MM.1S (cell line): Measurements from ENCODE around the gene SCAPER.

Experiments
- EZH2 ChIP-seq: fragments of 300-600 bp; sonication (generic); optimal IDR thresholded peaks from 2 replicates; pipeline ENCODE3; 2017; ENCODE audit warnings: low read depth, mild to moderate bottlenecking, antibody characterized with exemption, low read length, mixed read lengths
- TF ChIP-seq, protein P1 (sequence below): fragments of 300-600 bp; sonication (generic); IDR thresholded peaks from 2 replicates; pipeline ENCODE4 v1.5.1; 2016; ENCODE audit warnings: antibody characterized with exemption, low read length, mixed read lengths

DNA sequence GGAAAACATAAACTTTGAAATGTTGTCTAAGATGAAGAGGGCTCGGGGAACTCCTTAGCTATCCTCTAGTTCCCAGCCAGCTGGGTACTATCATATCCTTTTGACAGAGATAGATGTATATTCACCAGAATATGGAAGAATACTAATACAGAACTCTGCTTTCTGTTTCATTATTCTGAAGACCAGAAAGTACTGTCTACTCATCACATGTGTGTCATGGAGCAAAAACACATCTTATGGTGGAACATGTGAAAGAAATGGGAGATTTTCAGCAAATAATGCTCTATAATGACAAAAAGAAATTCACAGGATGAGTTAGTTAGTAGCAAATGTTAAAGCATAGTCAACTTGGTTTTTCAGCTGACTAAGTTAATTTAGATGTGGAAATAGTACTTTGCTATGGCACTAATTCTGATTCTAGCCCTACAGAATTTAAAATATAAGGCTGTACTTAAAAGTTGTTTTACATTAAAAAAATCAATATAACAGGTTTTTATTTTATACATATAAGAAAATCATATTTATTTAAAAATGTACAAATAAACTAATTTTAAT is 552.0 kb downstream of the SCAPER start:
- TF ChIP-seq, protein P1, sequence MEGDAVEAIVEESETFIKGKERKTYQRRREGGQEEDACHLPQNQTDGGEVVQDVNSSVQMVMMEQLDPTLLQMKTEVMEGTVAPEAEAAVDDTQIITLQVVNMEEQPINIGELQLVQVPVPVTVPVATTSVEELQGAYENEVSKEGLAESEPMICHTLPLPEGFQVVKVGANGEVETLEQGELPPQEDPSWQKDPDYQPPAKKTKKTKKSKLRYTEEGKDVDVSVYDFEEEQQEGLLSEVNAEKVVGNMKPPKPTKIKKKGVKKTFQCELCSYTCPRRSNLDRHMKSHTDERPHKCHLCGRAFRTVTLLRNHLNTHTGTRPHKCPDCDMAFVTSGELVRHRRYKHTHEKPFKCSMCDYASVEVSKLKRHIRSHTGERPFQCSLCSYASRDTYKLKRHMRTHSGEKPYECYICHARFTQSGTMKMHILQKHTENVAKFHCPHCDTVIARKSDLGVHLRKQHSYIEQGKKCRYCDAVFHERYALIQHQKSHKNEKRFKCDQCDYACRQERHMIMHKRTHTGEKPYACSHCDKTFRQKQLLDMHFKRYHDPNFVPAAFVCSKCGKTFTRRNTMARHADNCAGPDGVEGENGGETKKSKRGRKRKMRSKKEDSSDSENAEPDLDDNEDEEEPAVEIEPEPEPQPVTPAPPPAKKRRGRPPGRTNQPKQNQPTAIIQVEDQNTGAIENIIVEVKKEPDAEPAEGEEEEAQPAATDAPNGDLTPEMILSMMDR = no peak
- no peak for TF ChIP-seq EZH2
